ENCODE measurements around the gene PRKCD.

PRKCD gene

DNA sequence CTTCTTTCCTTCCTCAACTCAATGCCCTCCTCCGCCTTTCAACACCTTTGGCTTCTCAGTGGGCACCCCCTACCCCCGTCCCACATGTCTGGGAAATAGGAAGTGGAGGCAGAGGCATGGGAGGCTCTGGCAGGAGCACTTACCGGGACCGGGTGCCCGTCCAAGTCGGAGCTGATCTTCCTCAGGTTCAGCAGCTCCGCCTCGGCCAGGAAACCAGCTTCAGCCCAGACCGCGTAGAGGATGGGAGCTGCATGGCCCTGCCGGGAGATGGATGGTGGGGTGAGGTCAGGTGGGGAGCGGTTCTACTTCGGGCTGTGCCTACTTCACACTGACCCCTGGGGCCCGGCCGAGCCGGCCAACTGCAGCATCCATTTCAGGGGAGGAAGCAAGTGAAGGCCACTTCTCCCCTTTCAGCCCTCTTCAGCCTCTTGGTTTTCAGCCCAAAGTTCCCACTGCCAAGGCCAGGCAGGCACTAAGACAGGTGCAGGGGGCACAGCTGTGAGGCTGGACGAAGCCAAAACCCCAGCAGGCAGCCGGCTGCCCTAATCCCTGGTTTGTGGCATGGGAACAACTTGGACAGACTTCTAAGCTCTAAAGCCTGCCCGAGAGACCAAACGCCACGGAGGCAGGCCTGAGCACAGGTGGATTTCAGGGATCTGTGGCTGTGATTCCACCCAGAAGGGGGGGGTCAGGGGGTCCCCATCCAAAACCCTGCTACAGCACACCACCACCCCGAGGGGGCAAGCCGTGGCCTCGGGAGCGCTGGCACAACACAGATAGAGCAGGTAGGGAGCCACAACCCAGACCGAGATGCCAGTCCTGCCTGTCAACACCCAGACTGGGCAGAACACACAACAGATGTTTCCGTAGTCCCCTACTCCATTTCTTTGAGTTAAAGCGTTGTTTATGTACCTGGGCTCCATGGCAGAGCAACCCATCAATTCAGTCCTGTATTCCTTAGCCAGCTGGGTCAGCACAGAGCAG lies 80.3 kb downstream of the PRKCD start:
- FAIRE-seq (no peak), DNase-seq (ENCODE audit: extremely low spot score, insufficient read length, low read depth) (no peak)

DNA sequence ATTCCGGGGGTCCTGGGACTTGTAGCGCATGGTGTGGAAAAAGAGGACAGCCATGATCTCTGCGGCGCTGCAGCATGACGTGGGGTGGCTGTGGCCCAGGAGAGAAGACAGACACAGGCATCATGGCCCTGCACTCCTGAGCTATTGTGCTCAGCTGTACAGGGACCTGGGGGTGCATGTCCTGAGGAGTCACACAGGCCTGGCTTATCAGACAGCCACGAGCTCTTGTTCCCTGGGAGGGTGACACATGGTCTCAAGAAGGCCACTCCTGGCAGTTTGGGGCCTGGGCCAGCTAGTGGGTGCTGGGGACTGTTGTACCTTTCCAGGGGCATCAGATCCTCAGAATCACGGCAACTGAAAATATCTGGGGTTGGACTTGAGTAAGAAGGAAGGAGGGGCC lies 81.1 kb downstream of the PRKCD start:
- no peak for DNase-seq (ENCODE audit: extremely low spot score, insufficient read length, low read depth)
- FAIRE-seq = no peak
